Measurements from ENCODE around the gene NEK2.
"Not testable (repeated sequence)": the region's sequence is repeated elsewhere in the genome, so short reads cannot be mapped to it uniquely, and the experiment has no call there.

Gene NEK2

GRCh38 chr1:211632117-211632807 is 43.2 kb downstream of the NEK2 start:
- no peak for DNase-seq

DNA sequence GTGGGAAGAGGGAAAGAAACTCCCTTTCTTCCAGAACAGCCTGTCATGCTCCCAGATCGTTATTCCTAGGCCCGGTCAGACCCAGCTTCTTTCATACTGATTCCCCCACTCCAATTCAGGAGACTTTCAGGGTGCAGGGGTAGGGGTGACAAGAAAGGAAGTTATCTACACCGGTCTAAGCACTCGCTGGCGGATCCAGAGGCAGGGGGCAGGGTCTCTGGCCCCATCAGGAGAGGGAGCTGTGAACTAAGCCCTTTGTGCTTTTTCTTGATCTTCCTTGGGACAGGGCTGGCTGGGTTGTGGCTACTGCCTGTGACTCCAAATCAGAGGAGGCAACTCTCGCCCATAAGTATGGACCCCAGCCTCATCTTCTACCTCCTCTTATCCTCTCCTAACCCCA is 44.3 kb downstream of the NEK2 start:
- no peak for DNase-seq

- no peak for DNase-seq
Measured at GRCh38 chr1:211630236-211631081, 45.0 kb downstream of the NEK2 start.

GRCh38 chr1:211628417-211628816 is 47.0 kb downstream of the NEK2 start:
- no peak for DNase-seq

GRCh38 chr1:211627259-211627658 is 48.2 kb downstream of the NEK2 start:
- no peak for DNase-seq

- DNase-seq = not testable (repeated sequence)
Measured at GRCh38 chr1:211625866-211626265, 49.6 kb downstream of the NEK2 start.

DNA sequence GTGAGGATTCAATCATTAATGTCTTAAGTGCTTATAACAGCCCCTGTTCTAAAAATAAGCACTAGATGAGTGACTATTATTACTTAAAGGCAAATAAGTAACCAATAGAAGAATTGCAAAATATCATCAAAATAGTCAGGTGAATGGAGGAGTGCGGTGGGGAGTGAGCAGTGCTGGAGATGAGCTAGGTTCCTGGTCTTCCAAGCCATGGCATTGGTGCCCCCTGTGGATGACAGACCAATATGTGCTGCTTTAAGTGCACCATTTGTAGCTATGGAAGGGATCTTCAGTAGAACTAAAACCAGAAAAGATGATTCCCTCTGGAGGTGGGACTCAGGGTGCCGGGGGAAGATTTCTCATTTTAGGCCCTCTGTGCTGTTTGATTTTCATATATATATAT is 50.4 kb downstream of the NEK2 start:
- DNase-seq = peak; percentile 52

DNA sequence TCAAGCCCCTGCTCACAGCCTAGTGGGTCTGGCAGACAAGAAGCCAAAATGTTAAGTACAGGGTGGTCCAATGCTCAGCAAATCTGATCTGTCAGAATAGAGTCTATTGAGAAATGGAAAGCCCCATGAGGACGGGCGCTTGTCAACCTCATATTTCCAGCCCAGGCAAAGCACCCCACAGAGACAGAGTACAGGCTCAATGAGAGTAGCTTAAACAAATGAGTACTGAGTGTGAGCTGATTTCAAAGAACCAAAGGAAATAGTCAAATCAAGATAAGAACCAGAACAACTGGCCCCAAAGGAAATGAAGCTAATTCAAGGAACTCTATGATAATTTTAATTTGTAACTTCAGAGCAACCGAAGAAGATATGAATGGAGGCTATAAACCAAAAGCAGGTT is 51.9 kb downstream of the NEK2 start:
- DNase-seq = no peak

DNA sequence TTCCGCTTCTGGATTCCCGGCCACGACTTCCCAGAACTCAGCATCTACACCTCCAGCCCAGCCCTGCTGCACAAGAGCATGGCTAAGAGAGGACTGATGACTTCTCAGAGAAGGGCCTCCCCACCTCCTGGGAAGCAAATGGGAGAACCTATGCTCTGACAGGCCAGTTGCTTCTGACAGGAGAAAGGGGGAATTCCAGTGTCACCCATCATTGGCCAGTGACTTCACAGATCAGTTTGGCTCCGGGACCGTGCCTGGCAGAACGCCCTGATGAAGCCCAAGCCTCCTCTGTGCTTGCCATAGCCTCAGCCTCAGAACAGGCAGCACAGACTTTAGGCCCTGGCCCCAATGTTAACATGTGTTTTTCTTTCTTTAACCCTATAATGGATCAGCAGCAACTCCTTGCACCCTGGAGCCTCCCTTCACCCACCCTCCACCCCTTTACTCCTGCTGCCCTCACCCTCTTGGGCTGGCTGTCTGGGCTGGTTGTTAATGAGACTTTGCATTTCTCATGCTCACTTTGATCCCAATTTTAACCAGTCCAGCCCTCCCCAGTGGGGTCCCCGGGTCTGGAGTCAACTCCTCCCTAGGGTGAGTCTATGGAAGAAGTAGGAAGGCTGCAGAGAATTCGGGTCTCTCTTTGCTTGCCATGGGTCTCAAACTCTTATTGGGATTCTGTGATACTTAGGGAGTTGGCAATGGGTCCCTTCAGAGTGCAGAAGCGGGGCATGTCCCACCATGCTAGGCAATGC is 53.8 kb downstream of the NEK2 start:
- DNase-seq = no peak

GRCh38 chr1:211620097-211620496 is 55.3 kb downstream of the NEK2 start:
- no peak for DNase-seq

DNA sequence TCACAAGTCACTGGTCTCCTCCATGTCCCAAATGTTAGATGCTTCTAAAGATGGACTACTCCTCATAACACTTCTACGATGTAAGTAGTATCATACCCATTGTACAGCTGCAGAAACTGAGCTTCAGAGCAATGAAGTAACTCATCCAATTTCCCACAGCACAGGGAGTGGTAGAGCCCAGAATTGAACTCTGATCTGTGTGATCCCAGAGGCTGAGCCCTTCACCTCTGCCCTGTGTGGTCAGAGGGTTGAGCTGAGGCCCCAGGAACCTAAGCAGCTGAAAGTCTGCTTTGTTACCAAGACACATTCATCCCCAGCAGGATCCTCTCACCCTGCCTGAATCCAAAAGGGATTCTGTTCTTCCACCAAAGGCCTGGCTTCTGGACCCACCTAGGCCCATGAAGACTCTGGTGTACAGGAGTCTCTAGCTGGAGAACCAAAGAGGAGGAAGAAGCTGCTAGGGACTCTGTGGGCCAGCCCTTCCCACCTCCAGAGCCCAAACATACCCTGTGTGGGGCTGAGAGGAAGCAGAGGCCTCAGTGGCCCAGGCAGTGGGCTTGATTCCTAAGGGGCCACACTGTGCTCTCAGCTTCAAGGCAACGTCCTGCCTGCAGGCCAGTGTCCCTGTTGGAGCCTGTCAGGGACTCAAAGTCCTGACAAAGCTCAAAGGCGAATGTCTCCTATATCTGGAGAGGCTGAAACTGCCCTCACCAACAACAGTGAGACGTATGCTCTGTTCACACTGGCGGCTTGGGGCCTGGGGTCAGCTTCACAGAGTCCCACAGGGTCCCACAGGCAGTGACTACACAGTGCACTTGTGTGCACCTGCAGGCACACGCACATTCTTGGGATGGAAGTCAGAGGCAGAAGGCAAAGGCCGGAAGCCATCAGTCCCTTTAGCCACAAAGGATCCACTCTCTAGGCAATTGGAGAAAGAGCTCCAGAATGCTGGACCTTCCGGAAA is 56.1 kb downstream of the NEK2 start:
- no peak for DNase-seq

- no peak for DNase-seq
Measured at GRCh38 chr1:211616965-211617297, 58.5 kb downstream of the NEK2 start.

DNA sequence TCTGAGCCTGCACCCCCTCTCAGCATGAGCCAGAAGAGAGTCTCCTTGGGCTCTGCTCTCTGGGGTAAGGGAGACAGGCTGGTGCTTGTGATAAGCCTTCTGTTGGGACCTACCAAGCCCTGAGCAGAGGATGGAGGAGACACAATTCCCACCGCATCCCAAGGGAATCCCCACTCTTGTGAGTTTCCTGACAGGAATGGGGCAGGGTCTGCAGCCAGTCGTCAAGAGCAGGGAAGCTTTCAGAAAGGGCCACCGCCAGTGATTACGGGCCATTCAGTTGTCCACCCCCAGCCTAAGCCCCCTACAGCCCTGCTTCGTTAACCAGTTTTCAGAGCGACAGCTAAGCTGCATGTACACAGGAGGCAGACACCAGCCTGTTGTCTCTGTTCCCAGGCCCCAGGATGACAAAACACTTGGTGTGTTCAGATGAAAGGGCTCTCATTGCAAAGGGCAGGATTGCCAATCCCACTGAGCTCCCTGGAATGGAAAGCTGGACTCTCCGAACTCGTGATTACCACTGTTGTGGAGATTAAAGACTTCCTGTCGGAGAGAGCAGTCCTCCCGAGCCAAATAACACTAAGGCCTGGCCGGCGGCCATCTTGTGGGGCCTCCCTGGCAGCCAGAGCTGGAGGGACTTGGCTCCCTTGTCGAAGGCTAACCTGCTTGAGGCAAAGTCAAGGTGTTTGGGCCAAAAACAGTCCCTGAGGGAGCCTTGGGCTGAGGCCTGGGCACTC is 59.0 kb downstream of the NEK2 start:
- DNase-seq = no peak

- no peak for DNase-seq
Measured at GRCh38 chr1:211614615-211615014, 60.8 kb downstream of the NEK2 start.

DNA sequence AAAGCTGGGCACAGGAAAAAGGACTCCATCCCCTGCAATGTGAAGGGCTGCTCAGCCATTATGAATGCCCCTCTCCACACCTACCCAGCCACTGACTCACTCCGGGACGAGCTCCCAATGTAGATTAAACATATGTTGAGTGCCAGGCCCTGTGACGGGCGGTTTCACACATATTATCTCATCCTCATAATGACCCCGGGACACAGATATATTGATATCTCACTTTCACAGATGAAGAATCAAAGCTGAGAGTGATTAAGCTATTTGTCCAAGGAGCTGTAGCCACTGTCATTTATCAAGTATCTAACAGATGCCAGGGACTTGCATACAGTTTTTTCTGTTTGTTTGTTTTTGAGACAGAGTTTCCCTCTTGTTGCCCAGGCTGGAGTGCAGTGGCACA is 61.5 kb downstream of the NEK2 start:
- no peak for DNase-seq

GRCh38 chr1:211613108-211613947 is 62.1 kb downstream of the NEK2 start:
- DNase-seq = peak; percentile 75

DNA sequence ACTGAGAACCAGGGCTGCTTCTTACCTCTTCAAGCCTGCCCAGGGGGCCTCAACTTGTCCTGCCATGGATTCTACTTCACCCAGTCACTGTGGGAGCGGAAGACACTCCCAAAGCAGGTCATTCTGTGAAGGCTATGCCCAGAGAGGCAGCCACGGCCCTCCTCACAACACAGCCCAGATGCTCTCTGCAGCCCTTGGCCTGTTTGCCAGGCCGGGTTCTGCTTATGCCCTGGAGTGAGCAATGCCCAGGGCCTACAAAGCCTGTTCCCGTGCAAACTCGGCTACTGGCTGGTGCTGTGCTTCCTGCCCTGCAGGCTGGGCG is 62.7 kb downstream of the NEK2 start:
- no peak for DNase-seq
